NCI-H146 treated with DMSO at 0.1 percent for 48 hours (cell line): ENCODE data around the gene OLA1.

Experiments used
- DNase-seq: peaks from one replicate; lab custom pipeline; 2025; ENCODE audit not compliant: unreplicated experiment; lab: John Stamatoyannopoulos, UW

Gene OLA1

GRCh38 chr2:174180726-174181236 is 67.6 kb downstream of the OLA1 start:
- DNase-seq = no peak

- no peak for DNase-seq
Observed at GRCh38 chr2:174180165-174180724, 68.1 kb downstream of the OLA1 start.

- no peak for DNase-seq
Observed at GRCh38 chr2:174177316-174177890, 70.9 kb downstream of the OLA1 start.

- DNase-seq = peak; percentile 68
Observed at GRCh38 chr2:174176898-174177297, 71.4 kb downstream of the OLA1 start.

GRCh38 chr2:174174741-174175140 is 73.6 kb downstream of the OLA1 start:
- DNase-seq = no peak

- no peak for DNase-seq
Observed at GRCh38 chr2:174172802-174173355, 75.5 kb downstream of the OLA1 start.

GRCh38 chr2:174171686-174172445 is 76.5 kb downstream of the OLA1 start:
- no peak for DNase-seq

GRCh38 chr2:174169372-174169771 is 79.0 kb downstream of the OLA1 start:
- DNase-seq = no peak

GRCh38 chr2:174166261-174166660 is 82.1 kb downstream of the OLA1 start:
- DNase-seq = no peak

GRCh38 chr2:174161490-174161889 is 86.8 kb downstream of the OLA1 start:
- no peak for DNase-seq

- DNase-seq = no peak
Observed at GRCh38 chr2:174158003-174158402, 90.3 kb downstream of the OLA1 start.

GRCh38 chr2:174157053-174157452 is 91.3 kb downstream of the OLA1 start:
- no peak for DNase-seq

GRCh38 chr2:174153757-174154680 is 94.3 kb downstream of the OLA1 start:
- DNase-seq = no peak

- no peak for DNase-seq
Observed at GRCh38 chr2:174149530-174149929, 98.8 kb downstream of the OLA1 start.

GRCh38 chr2:174148833-174149232 is 99.5 kb downstream of the OLA1 start:
- no peak for DNase-seq

GRCh38 chr2:174145827-174146226 is 102.5 kb downstream of the OLA1 start:
- DNase-seq = no peak

GRCh38 chr2:174142290-174142689 is 106.0 kb downstream of the OLA1 start:
- no peak for DNase-seq

GRCh38 chr2:174138161-174138560 is 110.2 kb downstream of the OLA1 start:
- no peak for DNase-seq

- DNase-seq = no peak
Observed at GRCh38 chr2:174135981-174136380, 112.4 kb downstream of the OLA1 start.

GRCh38 chr2:174125090-174125489 is 123.2 kb downstream of the OLA1 start:
- DNase-seq = peak; percentile 84

- peak; percentile 84 for DNase-seq
Observed at GRCh38 chr2:174124181-174124580, 124.2 kb downstream of the OLA1 start.
